SK-N-SH treated with all-trans-retinoic acid at 6 μM for 48 hours (cell line): ENCODE results near the gene LPIN1.

Experiments used
- ISL1 ChIP-seq: fragments of 250-450 bp; sonication (Bioruptor Pico); IDR thresholded peaks from 2 replicates; pipeline ENCODE4 v2.1.2; 2022; ENCODE audit warnings: mild to moderate bottlenecking, moderate library complexity
- TSHZ2 ChIP-seq: fragments of 250-450 bp; sonication (Bioruptor Pico); IDR thresholded peaks from 2 replicates; pipeline ENCODE4 v1.5.0; 2020; ENCODE audit warnings: mild to moderate bottlenecking, moderate library complexity

- TF ChIP-seq ISL1 (CRISPR knock-in tag), result no peak
- TF ChIP-seq TSHZ2 (CRISPR knock-in tag), result no peak
Measured at GRCh38 chr2:11822746-11823451, 76.5 kb downstream of the LPIN1 start.
